A673 (cell line): ENCODE data around the gene DCP2.

ENCODE experiments used
- CTCF ChIP-seq: fragments of 300-800, 200-600 bp; sonication (generic); conservative IDR thresholded peaks from 2 replicates; pipeline ENCODE4 v1.5.1; 2017; ENCODE audit warnings: low read depth, mild to moderate bottlenecking, antibody characterized with exemption, low read length, moderate library complexity, mixed read lengths
- EZH2 ChIP-seq: fragments of 200-600 bp; sonication (generic); IDR thresholded peaks from 2 replicates; pipeline ENCODE4 v1.6.1; 2017; ENCODE audit warnings: borderline replicate concordance, low read depth, mild to moderate bottlenecking, mixed read lengths, antibody characterized with exemption, low read length; ENCODE audit not compliant: poor library complexity, severe bottlenecking

- TF ChIP-seq CTCF = no peak
- no peak for TF ChIP-seq EZH2
These were observed 91.2 kb downstream of the DCP2 start for GRCh38 chr5:113067635-113068344.
